Activated T-helper 2 cell treated with anti-CD3 and anti-CD28 coated beads, Interferon-gamma antibody, Interleukin-2, Interleukin-4, amounts not matched to agents 10 μg/mL and 5 μg/mL and 100 μg/mL, durations not matched to agents 14 hours and 24 hours and 36 hours (primary cell): Measurements from ENCODE around the gene PPM1L. TPM values are rescaled to one million over a fixed set of nuclear protein-coding genes. Genes with fewer than 3 reads are reported as not detected.
"Not testable (repeated sequence)": the region's sequence is repeated elsewhere in the genome, so short reads cannot be mapped to it uniquely, and the experiment has no call there.

ENCODE experiments used
- DNase-seq: peaks from one replicate; pipeline ENCODE4 v3.0.0; 2021; ENCODE audit warnings: low spot score
- H3K27ac Mint-ChIP-seq: one replicate; pipeline ENCODE4 v1.8.0; 2021; ENCODE audit warnings: mixed read lengths
- H3K27me3 Mint-ChIP-seq: one replicate; pipeline ENCODE4 v1.8.0; 2021; ENCODE audit warnings: low read depth, mixed read lengths
- H3K36me3 Mint-ChIP-seq: one replicate; pipeline ENCODE4 v1.8.0; 2021; ENCODE audit warnings: low read depth, mixed read lengths
- H3K4me1 Mint-ChIP-seq: one replicate; pipeline ENCODE4 v1.8.0; 2021; ENCODE audit warnings: low read depth, mixed read lengths
- H3K4me3 Mint-ChIP-seq: one replicate; pipeline ENCODE4 v1.8.0; 2021; ENCODE audit warnings: low read depth, mild to moderate bottlenecking, moderate library complexity, mixed read lengths
- H3K9me3 Mint-ChIP-seq: one replicate; pipeline ENCODE4 v1.8.0; 2021; ENCODE audit warnings: mixed read lengths
- intact Hi-C: fragments of 100-400 bp; cut with micrococcal nuclease; formaldehyde crosslinking; loops from one replicate; pipeline ENCODE4 v1.15.1; 2023
- total RNA-seq: library from RNA; stranded (reverse); gene quantifications from 2 replicates; pipeline ENCODE4 v1.2.3, GENCODE V29; 2022

The PPM1L gene
- total RNA-seq, 1 donor from 2014 or later, result 2.6 TPM

DNA sequence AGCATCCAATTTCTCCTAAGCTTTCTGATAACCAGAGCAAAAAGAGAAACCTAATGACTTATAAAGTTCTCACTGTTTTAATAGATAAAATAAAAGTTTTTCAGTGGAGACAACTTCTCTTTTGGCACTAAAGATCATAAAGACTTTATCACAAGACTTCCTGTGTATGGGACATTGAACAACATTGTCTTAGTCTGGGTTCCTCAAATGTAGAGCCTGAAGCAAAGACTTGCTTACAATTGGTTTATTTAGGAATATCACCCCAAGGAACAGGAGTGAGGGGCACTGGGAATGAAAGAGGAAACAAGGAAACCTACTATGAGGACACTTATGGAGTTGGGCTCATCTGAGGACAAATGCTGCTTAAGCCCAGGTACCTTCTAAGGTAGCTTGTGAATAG, 221.7 kb downstream of the PPM1L start:
- Mint-ChIP-seq H3K9me3 (no peaks in the 10 kb centered on the region), H3K27me3 (no peaks in the 10 kb centered on the region), H3K4me1 (peaks cover 3% of the 10 kb centered on the region), H3K4me3 (no peak overlapping the region), H3K27ac (no peak overlapping the region), H3K36me3 (no peaks in the 10 kb centered on the region)
- intact Hi-C loops, result no loop called here
- DNase-seq, result no peak

DNA sequence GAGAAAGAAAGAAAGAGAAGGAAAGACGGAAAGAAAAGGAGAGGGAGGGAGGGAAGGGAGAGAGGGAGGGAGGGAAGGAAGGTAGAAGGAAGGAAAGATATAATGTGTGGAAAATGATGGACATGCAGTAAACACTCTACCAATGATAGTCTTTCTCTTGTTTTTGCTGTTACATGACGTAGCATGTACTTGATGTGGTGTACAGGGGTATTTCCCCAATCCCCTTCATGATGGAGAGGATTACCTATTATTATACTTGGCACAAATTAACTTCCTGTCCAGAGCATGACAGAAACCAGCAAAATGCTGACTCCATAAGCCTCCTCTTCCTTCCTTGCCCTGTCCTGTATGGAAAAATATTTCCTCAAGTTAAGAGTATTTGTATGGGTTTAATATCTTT, 224.7 kb downstream of the PPM1L start:
- no peak overlapping the region for H3K27ac Mint-ChIP-seq
- DNase-seq, result no peak
- intact Hi-C loops, result no loop called here

DNA sequence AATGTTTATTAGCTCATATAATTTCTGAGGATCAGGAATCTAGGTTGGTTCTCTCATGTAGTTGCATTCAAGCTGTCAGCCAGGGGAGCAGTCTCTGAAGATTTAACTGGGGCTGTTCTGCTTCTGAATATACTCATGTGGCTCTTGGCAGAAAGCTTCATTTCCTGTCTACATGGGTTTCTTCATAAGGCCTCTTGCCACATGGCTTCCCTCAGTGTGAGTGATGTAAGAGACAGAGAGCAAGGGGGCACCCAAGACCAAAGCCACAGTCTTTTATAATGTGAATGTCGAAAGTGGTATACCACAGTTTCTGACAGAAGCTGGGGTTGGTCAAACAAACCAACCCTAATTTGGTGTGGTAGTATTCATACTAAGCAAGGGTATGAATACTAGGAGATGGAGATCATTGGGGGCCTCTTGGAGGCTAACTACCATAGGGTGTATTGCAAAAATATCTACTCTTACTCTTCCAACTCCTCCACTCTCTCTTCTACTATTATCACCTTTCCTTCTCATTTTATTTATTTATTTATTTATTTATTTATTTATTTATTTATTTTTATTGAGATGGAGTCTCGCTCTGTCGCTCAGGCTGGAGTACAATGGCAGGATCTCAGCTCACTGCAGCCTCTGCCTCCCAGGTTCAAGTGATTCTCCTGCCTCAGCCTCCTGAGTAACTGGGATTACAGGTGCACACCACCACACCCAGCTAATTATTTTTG, 225.3 kb downstream of the PPM1L start:
- DNase-seq, result no peak
- no peak overlapping the region for H3K27ac Mint-ChIP-seq
- no peaks in the 10 kb centered on the region for H3K36me3 Mint-ChIP-seq
- no peak overlapping the region for H3K4me3 Mint-ChIP-seq
- H3K4me1 Mint-ChIP-seq, result peaks cover 3% of the 10 kb centered on the region
- peaks cover 6% of the 10 kb centered on the region for H3K9me3 Mint-ChIP-seq
- H3K27me3 Mint-ChIP-seq, result no peaks in the 10 kb centered on the region
- intact Hi-C loops, result no loop called here

More for the DNA sequence above, 224.7 kb downstream of the PPM1L start:
- H3K4me3 Mint-ChIP-seq, result no peak overlapping the region
- H3K27me3 Mint-ChIP-seq, result no peaks in the 10 kb centered on the region
- H3K9me3 Mint-ChIP-seq, result peaks cover 6% of the 10 kb centered on the region
- H3K36me3 Mint-ChIP-seq, result no peaks in the 10 kb centered on the region
- H3K4me1 Mint-ChIP-seq, result peaks cover 3% of the 10 kb centered on the region

DNA sequence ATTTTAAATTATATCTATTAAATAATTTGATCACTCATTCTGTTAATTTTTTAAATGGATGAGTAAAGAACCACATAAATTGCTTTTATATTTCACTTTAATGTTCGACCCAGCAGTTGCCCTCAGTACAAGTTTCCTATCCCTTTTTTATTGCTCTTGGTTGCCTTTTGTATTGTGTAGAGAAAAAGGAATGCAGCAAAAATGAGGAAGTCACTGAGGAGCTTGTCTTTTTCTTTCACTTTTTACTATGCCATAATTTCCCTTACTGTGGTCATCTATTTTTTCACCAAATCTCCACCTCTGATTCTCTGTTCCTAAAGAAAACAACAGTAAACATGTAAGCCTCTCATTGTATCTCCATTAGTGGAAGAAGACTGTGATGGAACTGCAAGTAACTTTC, 226.5 kb downstream of the PPM1L start:
- Mint-ChIP-seq H3K4me3 (no peak overlapping the region), H3K4me1 (peaks cover 3% of the 10 kb centered on the region), H3K36me3 (no peaks in the 10 kb centered on the region), H3K9me3 (peaks cover 6% of the 10 kb centered on the region), H3K27ac (no peak overlapping the region), H3K27me3 (no peaks in the 10 kb centered on the region)
- intact Hi-C loops, result no loop called here
- no peak for DNase-seq

DNA sequence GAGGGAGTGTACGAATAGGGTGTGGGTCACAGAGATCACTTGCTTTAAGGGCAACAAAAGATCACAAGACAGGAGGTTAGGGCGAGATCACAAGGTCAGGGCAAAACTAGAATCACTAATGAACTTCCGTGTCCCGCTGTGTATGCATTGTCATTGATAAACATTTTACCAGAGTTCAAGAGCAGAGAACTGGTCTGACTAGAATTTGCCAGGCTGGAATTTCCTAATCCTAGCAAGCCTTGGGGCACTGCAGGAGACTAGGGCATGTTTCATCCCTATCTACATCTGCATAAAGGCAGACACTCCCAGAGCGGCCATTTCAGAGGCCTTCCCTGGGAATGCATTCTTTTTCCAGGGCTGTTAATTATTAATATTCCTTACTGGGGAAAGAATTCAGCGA, 227.9 kb downstream of the PPM1L start:
- H3K27me3 Mint-ChIP-seq, DNase-seq, intact Hi-C loops, H3K4me3 Mint-ChIP-seq, H3K36me3 Mint-ChIP-seq, H3K27ac Mint-ChIP-seq, H3K4me1 Mint-ChIP-seq, H3K9me3 Mint-ChIP-seq: not testable (repeated sequence)

DNA sequence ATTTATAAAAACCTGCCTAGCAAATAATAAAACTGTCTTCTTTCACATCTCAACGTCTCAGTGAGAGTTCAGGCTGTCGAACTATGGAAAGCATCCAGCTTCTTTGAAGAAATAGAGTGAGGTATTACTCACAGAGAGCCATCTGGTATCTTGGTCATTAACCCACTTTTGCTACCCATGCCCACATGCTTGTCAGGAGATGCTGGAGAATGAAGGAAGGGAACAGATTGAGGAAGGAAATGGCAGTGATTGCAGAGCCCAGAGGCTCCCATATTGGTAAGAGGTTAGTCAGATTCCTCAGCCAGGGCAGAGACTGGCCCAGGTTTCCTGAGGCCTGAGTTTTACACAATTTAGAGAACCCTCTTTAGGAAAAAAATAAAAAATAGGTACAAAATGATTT, 230.0 kb downstream of the PPM1L start:
- intact Hi-C loops, result no loop called here
- DNase-seq, result no peak
- peaks cover under 1% of the 10 kb centered on the region for H3K4me1 Mint-ChIP-seq
- H3K27me3 Mint-ChIP-seq, result no peaks in the 10 kb centered on the region
- no peaks in the 10 kb centered on the region for H3K36me3 Mint-ChIP-seq
- no peak overlapping the region for H3K4me3 Mint-ChIP-seq
- peaks cover 6% of the 10 kb centered on the region for H3K9me3 Mint-ChIP-seq
- H3K27ac Mint-ChIP-seq, result no peak overlapping the region

DNA sequence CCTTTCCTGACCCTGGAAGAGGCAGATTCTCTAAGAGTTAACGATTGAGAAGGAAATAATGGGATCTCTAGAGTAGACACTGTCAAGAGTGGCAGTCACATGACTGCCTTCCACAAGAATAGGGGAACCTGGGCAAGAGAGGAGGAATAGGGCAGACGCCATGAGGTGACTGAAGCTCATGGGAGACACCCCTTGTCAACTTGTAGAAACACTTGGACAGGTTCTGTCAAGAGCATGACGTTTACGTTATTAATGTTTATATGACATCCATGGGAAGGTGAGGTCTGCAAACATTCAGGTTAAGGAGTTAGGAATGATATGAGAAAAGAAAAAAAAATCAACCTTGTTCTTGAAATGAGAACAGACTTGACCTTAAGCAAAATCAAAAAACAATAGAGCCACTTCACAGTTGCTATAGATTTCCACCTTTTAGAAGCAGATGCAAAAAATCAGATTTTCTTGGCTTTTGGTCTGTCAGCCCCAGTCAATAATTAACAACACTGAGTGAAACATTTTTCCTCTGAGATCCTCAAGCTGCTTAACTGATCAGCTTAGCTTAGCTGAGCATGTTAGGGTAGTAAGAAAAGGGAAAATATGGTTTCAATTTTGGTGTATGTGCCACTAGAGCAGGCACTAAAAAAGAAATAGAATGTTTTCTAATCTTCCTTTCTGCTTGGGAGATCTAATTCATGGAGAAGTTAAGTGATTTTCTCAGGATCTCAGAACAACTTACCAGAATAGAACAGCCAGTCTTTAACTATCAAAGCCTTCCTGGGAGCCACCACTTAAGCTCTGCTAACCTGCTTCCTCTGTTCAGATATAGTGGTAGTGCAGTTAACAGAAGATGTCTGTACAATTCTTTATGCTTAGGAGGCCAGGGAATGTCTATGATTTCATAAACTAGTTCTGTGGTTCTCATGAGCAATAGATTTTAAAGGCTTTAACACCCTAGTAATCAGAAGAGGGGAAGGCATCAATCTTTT, 232.2 kb downstream of the PPM1L start:
- no peak for DNase-seq
- Mint-ChIP-seq H3K9me3 (peaks cover 6% of the 10 kb centered on the region), H3K36me3 (no peaks in the 10 kb centered on the region), H3K4me1 (no peaks in the 10 kb centered on the region), H3K27me3 (no peaks in the 10 kb centered on the region), H3K4me3 (no peak overlapping the region), H3K27ac (no peak overlapping the region)
- intact Hi-C loops, result no loop called here

DNA sequence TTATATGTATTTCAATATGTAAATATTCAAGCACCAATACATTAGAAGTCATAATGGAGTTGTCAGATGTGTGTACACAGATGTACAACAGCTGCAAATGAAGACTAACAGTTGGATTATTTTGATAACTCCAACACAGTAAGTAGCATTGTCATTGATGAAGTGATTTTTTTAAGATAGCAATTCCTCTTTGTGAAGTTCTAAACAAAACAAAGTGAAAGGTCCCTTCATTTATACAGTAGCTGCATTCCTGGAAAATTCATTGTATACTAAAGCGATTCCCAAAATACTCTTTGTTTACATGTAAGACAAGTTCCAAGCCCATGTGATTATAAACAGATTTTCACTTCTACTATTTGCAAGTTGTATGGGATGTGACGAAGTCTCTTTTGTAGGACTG, 234.4 kb downstream of the PPM1L start:
- Mint-ChIP-seq H3K9me3 (no peaks in the 10 kb centered on the region), H3K4me3 (no peak overlapping the region), H3K36me3 (no peaks in the 10 kb centered on the region), H3K4me1 (no peaks in the 10 kb centered on the region), H3K27ac (no peak overlapping the region), H3K27me3 (no peaks in the 10 kb centered on the region)
- intact Hi-C loops, result no loop called here
- DNase-seq, result no peak

DNA sequence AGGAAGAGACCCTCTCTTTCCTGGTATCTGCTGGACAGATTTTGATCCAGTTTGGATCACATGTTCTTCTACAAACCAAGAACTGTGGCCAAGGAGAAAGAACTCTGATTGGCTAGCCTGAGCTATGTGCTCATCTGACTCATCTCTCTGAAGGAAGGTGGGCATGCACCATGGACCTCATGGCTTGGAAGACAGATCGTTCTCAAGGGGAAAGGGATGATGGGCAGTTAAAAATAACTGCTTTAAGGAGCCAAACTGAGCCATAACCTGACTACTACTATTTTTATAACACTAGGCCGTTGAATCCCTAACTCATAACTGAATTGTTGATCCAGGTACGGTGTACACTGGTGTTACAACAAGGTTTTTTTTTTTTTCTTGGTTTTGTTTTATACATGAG, 236.7 kb downstream of the PPM1L start:
- intact Hi-C loops, result no loop called here
- H3K27me3 Mint-ChIP-seq, result no peaks in the 10 kb centered on the region
- no peak for DNase-seq
- no peaks in the 10 kb centered on the region for H3K9me3 Mint-ChIP-seq
- H3K4me3 Mint-ChIP-seq, result no peak overlapping the region
- no peak overlapping the region for H3K27ac Mint-ChIP-seq
- no peaks in the 10 kb centered on the region for H3K4me1 Mint-ChIP-seq
- H3K36me3 Mint-ChIP-seq, result no peaks in the 10 kb centered on the region

DNA sequence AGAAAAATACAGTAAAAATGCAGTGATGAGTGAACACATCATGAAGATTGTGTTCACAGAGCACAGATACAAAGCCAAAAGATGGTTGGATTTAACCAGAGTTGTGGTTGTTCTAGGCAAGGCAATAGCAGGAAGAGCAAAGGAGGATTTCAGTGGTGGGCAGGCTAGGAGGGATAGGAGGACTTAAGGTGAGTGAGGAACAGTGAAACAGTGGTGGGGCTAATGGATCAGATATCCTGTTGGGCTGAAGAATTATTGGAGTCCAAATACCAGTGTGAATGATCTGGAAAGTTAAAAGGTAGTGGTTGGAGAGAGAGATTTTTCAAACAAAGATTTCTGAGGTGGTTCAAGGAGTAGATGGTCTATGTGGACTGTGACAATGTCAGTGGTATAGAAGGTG, 240.8 kb downstream of the PPM1L start:
- H3K4me1 Mint-ChIP-seq, result no peaks in the 10 kb centered on the region
- no peaks in the 10 kb centered on the region for H3K36me3 Mint-ChIP-seq
- intact Hi-C loops, result no loop called here

DNA sequence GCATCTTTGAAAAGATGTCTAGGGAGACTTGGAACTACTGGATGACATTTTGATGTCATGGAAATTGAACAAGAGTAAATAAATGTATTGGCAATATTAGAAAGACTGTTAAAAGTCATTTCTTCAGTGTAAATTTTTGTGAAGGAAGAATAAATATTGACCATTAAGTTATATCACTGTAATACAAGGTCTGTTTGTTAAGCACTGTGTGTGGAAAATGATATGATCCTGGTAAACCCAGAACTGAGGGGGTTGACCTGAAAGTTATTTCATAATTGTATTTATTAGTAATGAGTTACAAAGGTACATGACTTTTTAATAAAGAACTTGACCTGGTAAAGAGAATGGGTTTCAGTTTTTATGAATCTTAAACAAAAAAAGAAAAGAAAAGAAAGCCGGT, 242.6 kb downstream of the PPM1L start:
- Mint-ChIP-seq H3K4me1 (no peaks in the 10 kb centered on the region), H3K9me3 (no peaks in the 10 kb centered on the region), H3K4me3 (no peak overlapping the region), H3K27ac (no peak overlapping the region), H3K36me3 (no peaks in the 10 kb centered on the region), H3K27me3 (no peaks in the 10 kb centered on the region)
- DNase-seq, result no peak
- intact Hi-C loops, result no loop called here

More for the DNA sequence above, 240.8 kb downstream of the PPM1L start:
- H3K27me3 Mint-ChIP-seq, result no peaks in the 10 kb centered on the region
- no peak overlapping the region for H3K27ac Mint-ChIP-seq
- no peak for DNase-seq
- H3K9me3 Mint-ChIP-seq, result no peaks in the 10 kb centered on the region
- no peak overlapping the region for H3K4me3 Mint-ChIP-seq

DNA sequence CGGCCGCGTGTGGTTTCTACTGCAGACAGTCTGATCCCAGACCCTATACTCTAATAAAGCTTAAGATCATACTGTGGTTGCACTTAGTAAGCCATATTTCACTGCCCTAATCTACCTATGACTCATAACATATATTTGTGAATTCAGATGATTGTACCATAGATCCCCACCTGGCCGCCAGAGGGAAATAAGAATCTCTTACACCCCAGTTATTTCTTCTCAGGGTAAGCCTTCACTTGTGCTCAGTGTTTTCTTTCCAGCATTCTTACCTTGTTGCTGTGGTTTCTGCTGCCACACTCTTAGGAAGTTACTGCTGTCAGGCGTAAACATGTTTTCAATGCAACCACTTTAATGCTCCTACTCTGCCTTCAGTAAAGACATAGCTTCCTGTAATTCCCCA, 243.2 kb downstream of the PPM1L start:
- no peaks in the 10 kb centered on the region for H3K36me3 Mint-ChIP-seq
- H3K4me1 Mint-ChIP-seq, result no peaks in the 10 kb centered on the region
- intact Hi-C loops, result no loop called here
- H3K4me3 Mint-ChIP-seq, result no peak overlapping the region
- no peak overlapping the region for H3K27ac Mint-ChIP-seq
- no peak for DNase-seq
- H3K9me3 Mint-ChIP-seq, result no peaks in the 10 kb centered on the region
- H3K27me3 Mint-ChIP-seq, result no peaks in the 10 kb centered on the region

DNA sequence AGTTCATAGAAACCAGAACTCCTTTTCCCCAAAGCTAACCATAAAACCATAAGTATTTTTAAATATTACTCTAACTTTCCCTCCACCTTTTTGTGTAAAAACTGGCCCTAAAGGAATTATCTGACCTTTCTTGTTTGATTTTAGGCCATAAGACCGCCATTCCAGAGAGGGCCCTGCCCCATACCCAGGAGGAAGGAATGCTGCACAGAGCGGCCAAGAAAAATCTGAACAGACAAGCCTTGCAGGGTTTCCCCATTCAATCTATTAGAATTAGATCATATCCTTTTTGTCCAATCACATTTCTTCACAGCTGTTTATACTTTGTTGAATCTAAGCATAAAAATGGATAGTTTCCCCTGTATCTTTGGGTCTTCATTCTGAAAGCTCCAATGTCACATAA, 252.1 kb downstream of the PPM1L start:
- no peaks in the 10 kb centered on the region for H3K27me3 Mint-ChIP-seq
- H3K4me1 Mint-ChIP-seq, result no peaks in the 10 kb centered on the region
- no peaks in the 10 kb centered on the region for H3K36me3 Mint-ChIP-seq
- peaks cover 4% of the 10 kb centered on the region for H3K9me3 Mint-ChIP-seq
- no peak overlapping the region for H3K27ac Mint-ChIP-seq
- intact Hi-C loops, result no loop called here
- H3K4me3 Mint-ChIP-seq, result no peak overlapping the region
- DNase-seq, result no peak
